ENCODE measurements around the gene PEDS1. TPM values are rescaled to one million over a fixed set of nuclear protein-coding genes. Genes with fewer than 3 reads are reported as not detected.

PEDS1 gene
- total and polyA plus RNA-seq, 2 of the 13 experiments (the other 11 are each of a cell fraction or from before 2014, with no cell fraction given): 30.5 to 93.9 TPM

DNA sequence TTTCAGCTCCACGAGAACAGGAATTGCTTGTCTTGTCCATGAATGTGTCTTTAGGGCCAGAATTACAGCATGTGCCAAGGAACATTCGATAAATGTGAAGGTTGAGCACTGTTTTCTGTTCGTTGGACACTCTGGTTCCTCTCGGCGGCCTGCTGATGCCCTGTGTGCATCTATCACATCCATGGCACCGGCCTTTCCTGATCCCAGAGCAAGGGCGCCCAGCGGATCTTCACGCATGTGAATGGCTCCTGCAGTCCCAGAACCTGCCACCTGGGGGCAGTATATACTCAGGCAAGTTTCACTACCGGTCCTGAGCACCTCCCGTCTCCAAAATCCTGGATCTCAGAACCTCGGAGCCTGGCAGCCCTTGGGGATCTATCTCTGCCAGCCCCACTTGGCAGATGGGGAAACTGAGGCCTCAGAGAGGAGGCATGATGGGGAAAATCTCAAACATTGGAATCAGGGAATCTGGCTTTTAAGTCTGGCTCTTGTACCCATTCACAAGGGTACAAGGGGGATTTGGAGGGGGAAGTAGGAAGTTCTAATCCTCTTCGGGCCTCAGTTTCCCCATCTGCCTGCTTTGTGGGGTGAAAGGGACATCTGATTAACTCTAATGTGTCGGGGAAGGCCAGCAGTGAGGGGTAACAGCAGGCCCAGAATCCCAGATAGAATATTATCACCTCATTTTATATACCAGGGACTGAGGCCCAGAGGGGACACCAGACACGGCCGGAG is 32.8 kb upstream of the PEDS1 start (continued):
- TF ChIP-seq ZNF10 (CRISPR knock-in tag; IDR thresholded peaks at IDR 0.05; ENCODE audit: borderline replicate concordance, low read depth) (no peak), RORA (CRISPR knock-in tag; IDR thresholded peaks at IDR 0.05) (no peak), ZFX (CRISPR knock-in tag; IDR thresholded peaks at IDR 0.05; ENCODE audit: low read depth) (peak; percentile 6; the same call in 1 of the 2 replicates), REXO4 (CRISPR knock-in tag; IDR thresholded peaks at IDR 0.05; ENCODE audit: borderline replicate concordance) (no peak), GPN1 (CRISPR knock-in tag; IDR thresholded peaks at IDR 0.05; ENCODE audit: borderline replicate concordance) (no peak), POLR2A (IDR thresholded peaks at IDR 0.05; ENCODE audit: insufficient read depth in 1 of 2, low read depth in 2 of 2, low read length in 2 of 2) (no peak), SIN3A (IDR thresholded peaks at IDR 0.05; ENCODE audit: borderline replicate concordance, low read depth, low read length) (no peak), FOXM1 (CRISPR knock-in tag; IDR thresholded peaks at IDR 0.05) (no peak), POLR2AphosphoS5 (IDR thresholded peaks at IDR 0.05; ENCODE audit: low read depth, low read length) (no peak), NFE2 (CRISPR knock-in tag; IDR thresholded peaks at IDR 0.05) (no peak), TEAD2 (CRISPR knock-in tag; IDR thresholded peaks at IDR 0.05) (no peak), ZNF335 (CRISPR knock-in tag; IDR thresholded peaks at IDR 0.05) (no peak), ZNF572 (CRISPR knock-in tag; IDR thresholded peaks at IDR 0.05) (no peak), IKZF1 (IDR thresholded peaks at IDR 0.05) (no peak), FOXK2 (IDR thresholded peaks at IDR 0.05) (no peak), AHR (CRISPR knock-in tag; IDR thresholded peaks at IDR 0.05) (peak; percentile 90), CEBPB (IDR thresholded peaks at IDR 0.05; ENCODE audit: borderline replicate concordance, low read depth, low read length) (no peak), EED (CRISPR knock-in tag; IDR thresholded peaks at IDR 0.05) (no peak; the same call in 1 of the 2 replicates), NKX3-1 (CRISPR knock-in tag; IDR thresholded peaks at IDR 0.05) (peak; percentile 84; the same call in 1 of the 2 replicates), ZNF33B (CRISPR knock-in tag; IDR thresholded peaks at IDR 0.05) (peak; percentile 61; the same call in 1 of the 2 replicates), ATF1 (CRISPR knock-in tag; IDR thresholded peaks at IDR 0.05) (no peak), ZNF790 (CRISPR knock-in tag; IDR thresholded peaks at IDR 0.05; ENCODE audit: borderline replicate concordance) (no peak), DR1 (CRISPR knock-in tag; IDR thresholded peaks at IDR 0.05) (no peak), RXRB (CRISPR knock-in tag; IDR thresholded peaks at IDR 0.05; ENCODE audit: borderline replicate concordance) (peak; percentile 52), YEATS4 (CRISPR knock-in tag; IDR thresholded peaks at IDR 0.05; ENCODE audit: borderline replicate concordance) (peak; percentile 41; the same call in 1 of the 2 replicates), HNRNPUL1 (IDR thresholded peaks at IDR 0.05; ENCODE audit: low read depth, low read length) (no peak)
- TF ChIP-seq, protein P1, sequence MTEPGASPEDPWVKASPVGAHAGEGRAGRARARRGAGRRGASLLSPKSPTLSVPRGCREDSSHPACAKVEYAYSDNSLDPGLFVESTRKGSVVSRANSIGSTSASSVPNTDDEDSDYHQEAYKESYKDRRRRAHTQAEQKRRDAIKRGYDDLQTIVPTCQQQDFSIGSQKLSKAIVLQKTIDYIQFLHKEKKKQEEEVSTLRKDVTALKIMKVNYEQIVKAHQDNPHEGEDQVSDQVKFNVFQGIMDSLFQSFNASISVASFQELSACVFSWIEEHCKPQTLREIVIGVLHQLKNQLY (CRISPR knock-in tag; IDR thresholded peaks at IDR 0.05): no peak
- TF ChIP-seq, protein P2, sequence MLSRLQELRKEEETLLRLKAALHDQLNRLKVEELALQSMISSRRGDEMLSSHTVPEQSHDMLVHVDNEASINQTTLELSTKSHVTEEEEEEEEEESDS (CRISPR knock-in tag; IDR thresholded peaks at IDR 0.05; ENCODE audit: borderline replicate concordance): no peak
- TF ChIP-seq, protein P3, sequence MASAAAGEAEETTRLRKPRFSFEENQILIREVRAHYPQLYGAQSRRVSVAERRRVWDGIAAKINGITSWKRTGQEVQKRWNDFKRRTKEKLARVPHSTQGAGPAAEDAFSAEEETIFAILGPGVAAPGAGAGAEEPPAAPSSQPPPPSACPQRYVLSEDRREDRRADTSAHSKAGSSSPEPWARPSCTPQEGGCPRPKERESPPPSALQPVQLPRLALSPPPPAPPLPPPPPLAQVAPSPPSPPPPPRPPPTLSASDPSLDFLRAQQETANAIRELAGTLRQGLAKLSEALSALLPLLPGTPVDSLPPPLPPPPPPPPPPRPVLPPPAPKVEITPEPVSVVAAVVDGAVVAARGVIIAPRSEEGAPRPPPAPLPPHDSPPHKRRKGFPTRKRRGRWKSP (CRISPR knock-in tag; IDR thresholded peaks at IDR 0.05): no peak; the same call in 1 of the 2 replicates

Data from HepG2 (cell line).